ENCODE measurements around the gene PRKCZ.
A peak's percentile ranks its signal among the peaks of the same experiment; 100 is the strongest.

DNA sequence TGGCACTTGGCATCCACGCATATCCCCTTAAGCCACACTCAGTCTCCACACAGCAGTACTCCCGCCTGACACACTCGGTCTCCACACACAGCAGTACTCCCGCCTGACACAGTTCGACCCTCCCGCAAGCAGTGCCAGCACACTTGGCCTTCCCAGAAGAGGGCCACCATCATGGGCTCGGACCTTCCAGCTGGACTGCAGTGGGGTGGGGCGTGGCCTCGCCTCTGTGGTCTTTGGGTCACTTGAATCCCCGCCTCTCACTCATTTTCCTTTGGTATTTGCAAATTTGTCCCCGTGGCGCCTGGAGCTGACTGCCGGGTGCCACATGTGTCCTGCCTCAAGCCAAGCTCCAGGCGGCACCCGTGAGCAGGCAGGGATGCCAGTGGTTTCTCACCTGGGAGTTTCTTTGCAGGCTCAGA is 80.7 kb downstream of the PRKCZ start:
- no peak for TF ChIP-seq POLR2A (conservative IDR thresholded peaks at IDR 0.05)
- no peak for TF ChIP-seq LEF1 (IDR thresholded peaks at IDR 0.05)
- TF ChIP-seq HSF4 (CRISPR knock-in tag; IDR thresholded peaks at IDR 0.05; ENCODE audit: borderline replicate concordance) = no peak
- TF ChIP-seq, protein P1, sequence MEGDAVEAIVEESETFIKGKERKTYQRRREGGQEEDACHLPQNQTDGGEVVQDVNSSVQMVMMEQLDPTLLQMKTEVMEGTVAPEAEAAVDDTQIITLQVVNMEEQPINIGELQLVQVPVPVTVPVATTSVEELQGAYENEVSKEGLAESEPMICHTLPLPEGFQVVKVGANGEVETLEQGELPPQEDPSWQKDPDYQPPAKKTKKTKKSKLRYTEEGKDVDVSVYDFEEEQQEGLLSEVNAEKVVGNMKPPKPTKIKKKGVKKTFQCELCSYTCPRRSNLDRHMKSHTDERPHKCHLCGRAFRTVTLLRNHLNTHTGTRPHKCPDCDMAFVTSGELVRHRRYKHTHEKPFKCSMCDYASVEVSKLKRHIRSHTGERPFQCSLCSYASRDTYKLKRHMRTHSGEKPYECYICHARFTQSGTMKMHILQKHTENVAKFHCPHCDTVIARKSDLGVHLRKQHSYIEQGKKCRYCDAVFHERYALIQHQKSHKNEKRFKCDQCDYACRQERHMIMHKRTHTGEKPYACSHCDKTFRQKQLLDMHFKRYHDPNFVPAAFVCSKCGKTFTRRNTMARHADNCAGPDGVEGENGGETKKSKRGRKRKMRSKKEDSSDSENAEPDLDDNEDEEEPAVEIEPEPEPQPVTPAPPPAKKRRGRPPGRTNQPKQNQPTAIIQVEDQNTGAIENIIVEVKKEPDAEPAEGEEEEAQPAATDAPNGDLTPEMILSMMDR (IDR thresholded peaks at IDR 0.05 in 2 of 3, conservative IDR thresholded peaks at IDR 0.05 in 1 of 3; ENCODE audit: insufficient read depth in 2 of 3, low read depth in 1 of 3, low read length in 3 of 3) = peak in 2 of 3 experiments; percentile 25 to 27; a peak in 4 of 6 replicates
- no peak for TF ChIP-seq ZNF444 (CRISPR knock-in tag; IDR thresholded peaks at IDR 0.05)
- TF ChIP-seq, protein P2, sequence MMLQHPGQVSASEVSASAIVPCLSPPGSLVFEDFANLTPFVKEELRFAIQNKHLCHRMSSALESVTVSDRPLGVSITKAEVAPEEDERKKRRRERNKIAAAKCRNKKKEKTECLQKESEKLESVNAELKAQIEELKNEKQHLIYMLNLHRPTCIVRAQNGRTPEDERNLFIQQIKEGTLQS (IDR thresholded peaks at IDR 0.05) = no peak
- TF ChIP-seq, protein P2 (CRISPR knock-in tag; conservative IDR thresholded peaks at IDR 0.05) = no peak
- TF ChIP-seq SMARCC2 (IDR thresholded peaks at IDR 0.05; ENCODE audit: low read depth) = no peak
- TF ChIP-seq ATF1 (CRISPR knock-in tag; IDR thresholded peaks at IDR 0.05) = no peak
- no peak for TF ChIP-seq ATF1 (tag; IDR thresholded peaks at IDR 0.05)
- TF ChIP-seq, protein P3, sequence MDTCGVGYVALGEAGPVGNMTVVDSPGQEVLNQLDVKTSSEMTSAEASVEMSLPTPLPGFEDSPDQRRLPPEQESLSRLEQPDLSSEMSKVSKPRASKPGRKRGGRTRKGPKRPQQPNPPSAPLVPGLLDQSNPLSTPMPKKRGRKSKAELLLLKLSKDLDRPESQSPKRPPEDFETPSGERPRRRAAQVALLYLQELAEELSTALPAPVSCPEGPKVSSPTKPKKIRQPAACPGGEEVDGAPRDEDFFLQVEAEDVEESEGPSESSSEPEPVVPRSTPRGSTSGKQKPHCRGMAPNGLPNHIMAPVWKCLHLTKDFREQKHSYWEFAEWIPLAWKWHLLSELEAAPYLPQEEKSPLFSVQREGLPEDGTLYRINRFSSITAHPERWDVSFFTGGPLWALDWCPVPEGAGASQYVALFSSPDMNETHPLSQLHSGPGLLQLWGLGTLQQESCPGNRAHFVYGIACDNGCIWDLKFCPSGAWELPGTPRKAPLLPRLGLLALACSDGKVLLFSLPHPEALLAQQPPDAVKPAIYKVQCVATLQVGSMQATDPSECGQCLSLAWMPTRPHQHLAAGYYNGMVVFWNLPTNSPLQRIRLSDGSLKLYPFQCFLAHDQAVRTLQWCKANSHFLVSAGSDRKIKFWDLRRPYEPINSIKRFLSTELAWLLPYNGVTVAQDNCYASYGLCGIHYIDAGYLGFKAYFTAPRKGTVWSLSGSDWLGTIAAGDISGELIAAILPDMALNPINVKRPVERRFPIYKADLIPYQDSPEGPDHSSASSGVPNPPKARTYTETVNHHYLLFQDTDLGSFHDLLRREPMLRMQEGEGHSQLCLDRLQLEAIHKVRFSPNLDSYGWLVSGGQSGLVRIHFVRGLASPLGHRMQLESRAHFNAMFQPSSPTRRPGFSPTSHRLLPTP (IDR thresholded peaks at IDR 0.05; ENCODE audit: borderline replicate concordance, extremely low read depth, insufficient read length) = no peak
- TF ChIP-seq TBP (optimal IDR thresholded peaks at IDR 0.05; ENCODE audit: low read depth, low read length) = no peak
